Transverse colon (tissue), 4 donors: ENCODE results near the gene EML1. TPM values are rescaled to one million over a fixed set of nuclear protein-coding genes. Genes with fewer than 3 reads are reported as not detected.
A peak's percentile ranks its signal among the peaks of the same experiment; 100 is the strongest.

Experiments
- DNase-seq: peaks from one replicate; pipeline ENCODE4 v3.0.0-alpha.2; 2019
- H3K27ac ChIP-seq, 4 donors: fragments of 200-600 bp; sonication (generic); 2 replicates each; pipeline ENCODE4 v1.5.1; 2016 to 2018; ENCODE audit warnings: inconsistent platforms in 4 of 4
- H3K27me3 ChIP-seq: fragments of 200-600 bp; sonication (generic); 2 replicates; pipeline ENCODE4 v1.5.1; 2017; ENCODE audit warnings: inconsistent platforms
- H3K36me3 ChIP-seq, 4 donors: fragments of 200-600 bp; sonication (generic); 2 replicates each; pipeline ENCODE4 v1.5.1; 2017 to 2019; ENCODE audit warnings: inconsistent platforms in 4 of 4
- H3K4me1 ChIP-seq, 4 donors: fragments of 200-600 bp; sonication (generic); 2 replicates each; pipeline ENCODE4 v1.5.1; 2017 to 2020; ENCODE audit warnings: inconsistent platforms in 4 of 4
- H3K4me3 ChIP-seq, 4 donors: fragments of 200-600 bp; sonication (generic); 1 replicate in 1 of 4; 2 replicates in 3 of 4; pipeline versions ENCODE4 v1.5.1 to v1.6.1; 2017 to 2019; ENCODE audit warnings: inconsistent platforms in 4 of 4
- H3K9me3 ChIP-seq, 2 donors: fragments of 200-600 bp; sonication (generic); 2 replicates each; pipeline ENCODE4 v1.5.1; 2017 to 2019; ENCODE audit warnings: inconsistent platforms in 2 of 2
- EP300 ChIP-seq: sonication (generic); formaldehyde crosslinking; IDR thresholded peaks from one replicate; pipeline ENCODE4 v1.6.1; 2017; ENCODE audit warnings: antibody characterized with exemption, low read depth
- POLR2A ChIP-seq: fragments of 450-650 bp; IDR thresholded peaks from one replicate; pipeline ENCODE4 v1.6.1; 2016; ENCODE audit warnings: antibody characterized with exemption, mild to moderate bottlenecking, moderate library complexity
- POLR2AphosphoS5 ChIP-seq, 3 donors: sonication (generic); formaldehyde crosslinking; IDR thresholded peaks; one replicate each; pipeline ENCODE4 v1.6.1; 2016; ENCODE audit warnings: antibody characterized with exemption in 3 of 3
- WGBS, 2 donors: methylation state at CpG; one replicate each; pipeline ENCODE4 v1.1.5; 2018; ENCODE audit warnings: low coverage in 1 of 2; 5-methylcytosine and 5-hydroxymethylcytosine counted together
- in situ Hi-C, 4 donors: fragments of 200-750 bp; cut with MboI; loops; one replicate each; pipeline versions ENCODE4 v1.15.0 to v1.15.1; 2017; ENCODE audit warnings: low sequenced_read_pairs in 3 of 4, low pct_ligation_motif_present in 1 of 4, low pct_unique_long_range_greater_than_20kb in 1 of 4
- intact Hi-C: fragments of 100-400 bp; cut with DNase I; formaldehyde crosslinking; loops from one replicate; pipeline ENCODE4 v1.15.1; 2023; ENCODE audit warnings: low total_unique reads
- total RNA-seq, 4 donors: library from RNA; depleted of rRNA; stranded (reverse); fragments of >200 nt; gene quantifications; one replicate each; pipeline ENCODE4 v1.1.0, GENCODE V29; 2016
- TF ChIP-seq, protein P1 (sequence below), 5 experiments: fragments of 200-600 bp in 3 of 5; fragments of 450-650 bp in 2 of 5; sonication (generic) in 3 of 5; IDR thresholded peaks; 1 replicate in 2 of 5; 2 replicates in 3 of 5; pipeline ENCODE4 v1.5.1; 2016 to 2017; ENCODE audit warnings: antibody characterized with exemption in 5 of 5, inconsistent platforms in 3 of 5, mild to moderate bottlenecking in 2 of 5, moderate library complexity in 1 of 5

Gene EML1
- total RNA-seq, 4 donors from 2014 or later = 16.8 to 59.5 (median 21.9) TPM

DNA sequence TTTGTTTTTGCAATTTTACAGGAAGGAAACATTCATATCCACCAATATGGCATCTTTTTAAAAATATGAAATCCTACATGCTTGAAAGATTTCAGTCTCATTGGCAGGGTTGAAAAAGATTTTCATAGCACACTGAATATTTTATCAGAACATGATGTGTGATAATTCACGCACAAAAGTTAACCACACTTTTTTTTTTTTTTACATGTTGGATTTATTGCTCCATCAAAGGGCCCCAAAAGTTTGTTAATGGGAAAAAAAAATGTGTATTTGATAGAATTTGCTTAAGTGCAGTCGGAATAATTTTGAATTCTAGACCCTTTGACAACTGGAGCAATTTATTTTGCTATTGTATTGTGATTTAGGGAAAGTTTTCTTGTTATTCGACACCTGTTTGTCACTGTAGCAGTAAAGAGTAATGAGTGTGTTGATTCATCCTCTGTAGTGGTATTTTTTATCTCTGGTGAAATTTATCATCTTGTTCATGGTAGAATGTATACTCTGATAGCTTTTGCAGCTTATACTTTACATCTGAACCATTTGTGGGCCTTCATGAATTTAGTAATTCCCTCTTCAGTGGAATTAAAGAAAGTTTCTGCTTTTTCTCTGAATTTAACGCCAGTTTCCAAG, 1.1 kb downstream of the EML1 start:
- H3K4me1 ChIP-seq = peaks cover 0 to 33% (median 18%) of the 10 kb centered on the region in 4 donors
- 56 to 57% methylated on average over 4 of the region's 4 CpGs for WGBS, 2 donors
- in situ Hi-C loops = no loop called here
- intact Hi-C loops = loop anchor here (5.0 kb wide), 1 partner anchor 57 kb away; no protein-coding TSS in a partner anchor
- no peaks in the 10 kb centered on the region for H3K9me3 ChIP-seq
- TF ChIP-seq POLR2AphosphoS5 (IDR thresholded peaks at IDR 0.05) (no peak), POLR2A (no peak), EP300 (no peak)
- TF ChIP-seq, protein P1, sequence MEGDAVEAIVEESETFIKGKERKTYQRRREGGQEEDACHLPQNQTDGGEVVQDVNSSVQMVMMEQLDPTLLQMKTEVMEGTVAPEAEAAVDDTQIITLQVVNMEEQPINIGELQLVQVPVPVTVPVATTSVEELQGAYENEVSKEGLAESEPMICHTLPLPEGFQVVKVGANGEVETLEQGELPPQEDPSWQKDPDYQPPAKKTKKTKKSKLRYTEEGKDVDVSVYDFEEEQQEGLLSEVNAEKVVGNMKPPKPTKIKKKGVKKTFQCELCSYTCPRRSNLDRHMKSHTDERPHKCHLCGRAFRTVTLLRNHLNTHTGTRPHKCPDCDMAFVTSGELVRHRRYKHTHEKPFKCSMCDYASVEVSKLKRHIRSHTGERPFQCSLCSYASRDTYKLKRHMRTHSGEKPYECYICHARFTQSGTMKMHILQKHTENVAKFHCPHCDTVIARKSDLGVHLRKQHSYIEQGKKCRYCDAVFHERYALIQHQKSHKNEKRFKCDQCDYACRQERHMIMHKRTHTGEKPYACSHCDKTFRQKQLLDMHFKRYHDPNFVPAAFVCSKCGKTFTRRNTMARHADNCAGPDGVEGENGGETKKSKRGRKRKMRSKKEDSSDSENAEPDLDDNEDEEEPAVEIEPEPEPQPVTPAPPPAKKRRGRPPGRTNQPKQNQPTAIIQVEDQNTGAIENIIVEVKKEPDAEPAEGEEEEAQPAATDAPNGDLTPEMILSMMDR (IDR thresholded peaks at IDR 0.05) = no peak
- peak overlapping the region; percentile 51 to 80 (median 73) for H3K27ac ChIP-seq
- H3K4me3 ChIP-seq = peak overlapping the region; percentile 19 to 50 (median 36)
- DNase-seq = no peak
- H3K27me3 ChIP-seq = peaks cover 75% of the 10 kb centered on the region
- H3K36me3 ChIP-seq = no peaks in the 10 kb centered on the region

DNA sequence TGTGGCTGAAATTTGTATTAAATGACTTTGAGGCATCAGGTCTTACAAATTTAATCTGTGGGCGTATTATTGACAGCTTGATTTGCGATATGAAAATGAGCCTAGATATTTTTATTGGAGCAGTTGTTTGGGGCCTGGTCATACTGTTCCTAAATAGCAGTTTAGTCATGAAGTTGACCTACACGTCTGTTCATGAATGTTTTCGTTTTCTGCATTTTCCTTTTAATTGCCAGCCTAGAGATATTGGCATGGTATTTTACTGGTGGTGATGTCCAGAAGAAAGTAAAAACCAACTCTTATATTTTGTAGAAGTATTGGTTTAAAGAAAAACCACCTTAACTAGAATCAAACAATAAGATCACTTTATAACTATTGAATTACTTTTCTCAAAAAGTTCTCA, 1.8 kb downstream of the EML1 start:
- Histone ChIP-seq H3K4me1 (peaks cover 0 to 33% (median 18%) of the 10 kb centered on the region in 4 donors), H3K9me3 (no peaks in the 10 kb centered on the region), H3K36me3 (no peaks in the 10 kb centered on the region), H3K4me3 (no peak overlapping the region), H3K27ac (peak overlapping the region in 2 of 4 donors; percentile 51 to 79), H3K27me3 (peaks cover 80% of the 10 kb centered on the region)
- TF ChIP-seq POLR2AphosphoS5 (IDR thresholded peaks at IDR 0.05) (no peak), EP300 (no peak), POLR2A (no peak)
- TF ChIP-seq, protein P1 (IDR thresholded peaks at IDR 0.05) = no peak
- DNase-seq = no peak
- intact Hi-C loops (no loop called here), in situ Hi-C loops (no loop called here)
- 72 to 75% methylated on average over 4 of the region's 4 CpGs for WGBS, 2 donors

DNA sequence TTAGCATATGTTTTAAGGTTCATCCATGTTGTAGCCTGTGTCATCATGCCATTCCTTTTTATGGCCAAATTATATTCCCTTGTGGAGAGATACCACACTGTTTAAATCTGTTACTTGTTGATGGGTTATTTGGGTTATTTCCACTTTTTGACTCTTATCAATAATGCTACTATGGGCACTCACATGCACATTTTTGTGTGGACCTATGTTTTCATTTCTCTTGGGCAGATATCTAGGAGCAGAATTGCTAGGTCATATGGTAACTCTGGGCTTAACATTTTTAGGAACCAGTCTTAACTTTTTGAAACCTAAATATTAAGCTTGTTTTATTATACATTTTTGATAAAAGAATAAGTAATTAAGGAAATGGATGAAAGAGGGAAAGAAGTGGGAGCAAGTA, 4.0 kb downstream of the EML1 start:
- intact Hi-C loops = no loop called here
- Histone ChIP-seq H3K27ac (no peak overlapping the region), H3K27me3 (peaks cover 63% of the 10 kb centered on the region), H3K36me3 (no peaks in the 10 kb centered on the region), H3K4me1 (peaks cover 0 to 20% (median 11%) of the 10 kb centered on the region in 4 donors), H3K9me3 (no peaks in the 10 kb centered on the region), H3K4me3 (no peak overlapping the region)
- no peak for TF ChIP-seq EP300
- TF ChIP-seq, protein P1 (IDR thresholded peaks at IDR 0.05) = no peak
- in situ Hi-C loops = no loop called here
- DNase-seq = no peak

DNA sequence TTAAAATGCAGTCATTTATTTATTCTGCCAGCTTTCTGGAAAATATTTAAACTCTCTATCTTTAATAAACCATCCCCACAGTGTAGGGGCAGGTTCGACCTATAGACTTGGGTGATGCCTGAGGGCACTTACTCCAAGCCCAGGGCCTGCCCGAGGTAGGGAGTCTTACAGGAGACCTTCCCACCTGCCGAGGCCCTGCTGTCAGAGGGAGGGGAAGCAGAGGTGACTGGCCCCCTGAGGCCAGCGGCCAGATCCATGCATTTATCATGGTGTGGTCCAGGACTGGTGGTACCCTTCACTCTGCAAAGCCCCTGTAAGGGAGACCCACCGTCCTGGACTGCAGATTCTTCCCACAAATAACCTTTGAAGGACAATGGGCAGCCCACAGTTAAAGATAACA, 7.6 kb downstream of the EML1 start:
- no peak for DNase-seq
- H3K36me3 ChIP-seq = no peaks in the 10 kb centered on the region
- H3K9me3 ChIP-seq = no peaks in the 10 kb centered on the region
- no peak overlapping the region for H3K27ac ChIP-seq
- no peak overlapping the region for H3K4me3 ChIP-seq
- 56 to 86% methylated on average over 2 to 5 of the region's 5 CpGs for WGBS, 2 donors
- TF ChIP-seq, protein P1 (IDR thresholded peaks at IDR 0.05) = no peak
- no peak for TF ChIP-seq EP300
- TF ChIP-seq POLR2AphosphoS5 (IDR thresholded peaks at IDR 0.05) = no peak
- no peak for TF ChIP-seq POLR2A
- H3K4me1 ChIP-seq = peaks cover 0 to 4% (median 0%) of the 10 kb centered on the region in 4 donors
- H3K27me3 ChIP-seq = peaks cover 35% of the 10 kb centered on the region
- in situ Hi-C loops = no loop called here
- intact Hi-C loops = no loop called here
